ENCODE results near the gene APBA1. TPM values are rescaled to one million over a fixed set of nuclear protein-coding genes. Genes with fewer than 3 reads are reported as not detected.

APBA1 gene
- polyA plus RNA-seq, 1 experiment, result 6.7 TPM

DNA sequence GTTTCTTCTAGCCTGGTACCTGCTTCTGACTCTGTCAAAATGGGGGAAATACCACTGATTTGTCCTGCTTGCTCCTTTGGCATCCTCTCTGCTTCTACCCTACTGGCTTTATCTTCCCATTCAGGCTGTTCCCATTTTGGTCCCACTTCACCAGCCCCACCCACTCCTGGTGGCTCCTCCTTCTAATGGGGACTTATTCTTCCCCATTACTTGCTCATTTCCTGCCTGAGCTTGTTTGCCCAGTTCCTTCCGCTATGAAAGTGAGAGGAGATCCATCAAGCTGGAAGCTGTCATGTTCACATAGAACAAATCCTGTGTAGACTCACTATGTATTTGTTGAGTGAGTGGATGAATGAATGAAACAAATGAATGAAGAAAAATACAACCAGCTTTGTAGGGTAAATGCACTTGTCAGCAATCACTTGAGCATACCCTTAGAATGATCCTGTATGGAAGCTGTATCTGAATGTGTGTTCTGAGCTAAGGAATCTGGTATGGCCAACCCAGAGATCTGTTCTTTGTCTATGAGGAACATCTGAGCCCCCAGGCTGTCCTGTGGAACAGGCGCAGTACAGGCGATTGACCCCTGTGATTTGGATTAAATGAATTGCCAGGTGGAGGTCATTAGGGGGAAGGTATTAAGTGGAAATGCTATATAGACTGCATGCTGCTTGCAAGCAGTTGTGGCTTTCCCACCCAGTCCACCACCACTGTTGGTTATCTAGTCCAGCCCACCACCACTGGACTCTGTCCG lies 89.5 kb downstream of the APBA1 start:
- H3K4me3 ChIP-seq (ENCODE audit: low read depth, low read length), result no peak overlapping the region
- TF ChIP-seq, protein P1, sequence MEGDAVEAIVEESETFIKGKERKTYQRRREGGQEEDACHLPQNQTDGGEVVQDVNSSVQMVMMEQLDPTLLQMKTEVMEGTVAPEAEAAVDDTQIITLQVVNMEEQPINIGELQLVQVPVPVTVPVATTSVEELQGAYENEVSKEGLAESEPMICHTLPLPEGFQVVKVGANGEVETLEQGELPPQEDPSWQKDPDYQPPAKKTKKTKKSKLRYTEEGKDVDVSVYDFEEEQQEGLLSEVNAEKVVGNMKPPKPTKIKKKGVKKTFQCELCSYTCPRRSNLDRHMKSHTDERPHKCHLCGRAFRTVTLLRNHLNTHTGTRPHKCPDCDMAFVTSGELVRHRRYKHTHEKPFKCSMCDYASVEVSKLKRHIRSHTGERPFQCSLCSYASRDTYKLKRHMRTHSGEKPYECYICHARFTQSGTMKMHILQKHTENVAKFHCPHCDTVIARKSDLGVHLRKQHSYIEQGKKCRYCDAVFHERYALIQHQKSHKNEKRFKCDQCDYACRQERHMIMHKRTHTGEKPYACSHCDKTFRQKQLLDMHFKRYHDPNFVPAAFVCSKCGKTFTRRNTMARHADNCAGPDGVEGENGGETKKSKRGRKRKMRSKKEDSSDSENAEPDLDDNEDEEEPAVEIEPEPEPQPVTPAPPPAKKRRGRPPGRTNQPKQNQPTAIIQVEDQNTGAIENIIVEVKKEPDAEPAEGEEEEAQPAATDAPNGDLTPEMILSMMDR (IDR thresholded peaks at IDR 0.05; ENCODE audit: low read depth, low read length), result no peak
- no peak overlapping the region for H3K27ac ChIP-seq (ENCODE audit: low read depth, low read length)
- no peaks in the 10 kb centered on the region for H3K9me3 ChIP-seq (ENCODE audit: control insufficient read depth, insufficient read depth, low read length)
- ChIA-PET CTCF (interaction anchor here (0.5 kb wide), 1 partner anchor 28 kb away, joined by 7 read pairs; no protein-coding TSS in a partner anchor), POLR2A (no interaction called here)
- no peak for DNase-seq (ENCODE audit: low read depth, low spot score)
- H3K27me3 ChIP-seq (ENCODE audit: control insufficient read depth, insufficient read depth, low read length), result no peaks in the 10 kb centered on the region

DNA sequence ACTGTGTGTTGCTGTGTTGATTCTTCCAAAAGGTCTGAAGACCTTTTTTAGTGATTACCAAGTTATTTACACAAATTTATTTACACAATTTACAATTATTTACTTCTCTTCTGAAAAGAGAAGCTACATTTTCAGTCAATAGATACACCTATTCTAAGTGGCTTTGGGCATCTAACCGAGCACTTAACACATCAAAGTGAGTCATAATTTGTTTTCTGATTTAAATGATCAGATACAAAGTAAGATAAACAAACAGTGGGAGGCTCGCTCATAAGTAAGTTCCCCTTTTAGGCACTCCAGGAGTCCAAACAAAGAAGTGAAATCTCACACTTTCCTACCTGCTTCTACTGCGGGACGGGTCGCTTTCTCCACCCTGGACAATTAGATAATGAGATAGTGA lies 90.2 kb downstream of the APBA1 start:
- ChIA-PET POLR2A (no interaction called here), CTCF (no interaction called here)
- TF ChIP-seq, protein P1 (IDR thresholded peaks at IDR 0.05; ENCODE audit: low read depth, low read length), result no peak
- H3K9me3 ChIP-seq (ENCODE audit: control insufficient read depth, insufficient read depth, low read length), result no peaks in the 10 kb centered on the region
- no peak overlapping the region for H3K4me3 ChIP-seq (ENCODE audit: low read depth, low read length)
- DNase-seq (ENCODE audit: low read depth, low spot score), result no peak
- H3K27me3 ChIP-seq (ENCODE audit: control insufficient read depth, insufficient read depth, low read length), result no peaks in the 10 kb centered on the region
- no peak overlapping the region for H3K27ac ChIP-seq (ENCODE audit: low read depth, low read length)

DNA sequence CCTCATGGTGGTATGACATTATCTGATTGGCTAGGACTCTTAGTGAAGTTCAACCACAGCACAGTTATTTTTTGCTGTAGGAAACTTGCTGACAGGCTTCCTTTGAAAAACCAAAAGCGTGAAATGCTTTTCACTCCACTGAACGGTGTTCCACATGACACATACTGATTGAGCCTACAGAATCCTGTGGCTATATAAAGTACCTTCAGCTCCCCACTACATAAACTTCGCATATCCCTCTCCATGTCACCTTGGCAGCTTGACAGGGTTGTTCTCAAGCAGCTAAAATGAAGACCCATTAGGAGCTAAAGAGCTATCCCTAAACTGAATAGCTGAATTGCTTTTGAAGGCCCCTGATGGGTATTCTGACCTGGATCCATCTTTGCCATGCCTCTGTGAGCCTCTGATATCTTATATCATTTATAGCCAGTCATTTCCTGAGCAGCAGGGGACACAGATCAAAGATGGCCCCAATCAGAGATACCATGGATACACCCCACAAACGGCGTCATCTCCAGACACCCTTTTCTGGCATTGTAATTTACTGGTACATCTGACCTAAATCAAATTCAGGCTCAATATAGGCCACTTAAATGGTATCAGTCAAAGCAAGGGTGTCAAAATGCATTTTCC lies 91.5 kb downstream of the APBA1 start:
- H3K4me3 ChIP-seq (ENCODE audit: low read depth, low read length), result no peak overlapping the region
- ChIA-PET CTCF (no interaction called here), POLR2A (no interaction called here)
- H3K27me3 ChIP-seq (ENCODE audit: control insufficient read depth, insufficient read depth, low read length), result no peaks in the 10 kb centered on the region
- TF ChIP-seq, protein P1 (IDR thresholded peaks at IDR 0.05; ENCODE audit: low read depth, low read length), result no peak
- no peak overlapping the region for H3K27ac ChIP-seq (ENCODE audit: low read depth, low read length)
- no peak for DNase-seq (ENCODE audit: low read depth, low spot score)
- H3K9me3 ChIP-seq (ENCODE audit: control insufficient read depth, insufficient read depth, low read length), result no peaks in the 10 kb centered on the region

DNA sequence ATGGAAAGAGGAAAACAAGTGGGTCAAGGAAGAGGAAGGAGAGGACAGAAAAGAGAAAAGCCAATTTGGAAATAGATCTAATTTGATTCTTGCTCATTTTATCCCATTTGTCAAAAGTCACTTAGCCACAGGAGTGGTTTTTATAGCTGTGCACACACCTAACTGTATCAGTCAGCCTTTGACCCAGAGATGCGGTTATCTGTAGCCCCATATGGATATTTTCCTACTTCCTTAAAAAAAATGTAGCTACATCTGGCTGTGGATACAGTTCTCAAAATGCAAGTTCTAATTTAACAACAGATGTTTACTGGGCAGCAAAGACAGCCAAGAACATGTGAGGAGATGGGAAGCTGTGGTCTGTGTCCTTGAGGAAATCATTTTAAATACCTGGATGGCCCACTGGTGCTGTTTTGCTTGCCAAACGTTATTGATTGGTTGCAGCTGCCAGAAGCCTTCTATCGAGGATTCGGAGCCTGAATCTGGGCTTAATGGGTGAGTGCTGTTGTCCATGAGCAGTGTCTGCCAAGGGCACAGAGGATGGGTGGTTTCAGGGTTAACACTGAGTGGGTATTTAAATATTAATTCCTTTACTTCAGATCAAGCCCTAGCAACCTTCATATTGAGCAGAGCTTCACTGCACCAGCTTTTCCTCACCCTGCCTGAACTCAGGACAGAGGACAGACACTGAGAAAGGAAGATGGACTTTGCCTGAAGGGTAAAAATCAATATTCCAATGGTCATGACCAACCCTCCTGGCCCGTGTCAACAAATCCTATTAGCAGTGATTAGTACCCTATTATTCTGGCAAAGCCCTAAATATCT lies 92.2 kb downstream of the APBA1 start:
- TF ChIP-seq, protein P1 (IDR thresholded peaks at IDR 0.05; ENCODE audit: low read depth, low read length), result no peak
- ChIA-PET CTCF (no interaction called here), POLR2A (no interaction called here)
- no peak overlapping the region for H3K4me3 ChIP-seq (ENCODE audit: low read depth, low read length)
- H3K9me3 ChIP-seq (ENCODE audit: control insufficient read depth, insufficient read depth, low read length), result no peaks in the 10 kb centered on the region
- no peaks in the 10 kb centered on the region for H3K27me3 ChIP-seq (ENCODE audit: control insufficient read depth, insufficient read depth, low read length)
- DNase-seq (ENCODE audit: low read depth, low spot score), result no peak
- H3K27ac ChIP-seq (ENCODE audit: low read depth, low read length), result no peak overlapping the region

All from AG04450 (cell line).